ENCODE measurements around the gene RERE.
"Not testable (repeated sequence)": the region's sequence is repeated elsewhere in the genome, so short reads cannot be mapped to it uniquely, and the experiment has no call there.

Gene RERE

GRCh38 chr1:8812081-8812480 lies 5.4 kb downstream of the RERE start:
- no peak for DNase-seq (ENCODE audit: low read depth in 1 of 2, low spot score in 1 of 2)
- in situ Hi-C loops (cut with HindIII; ENCODE audit: low pct_unique_long_range_greater_than_20kb, low sequenced_read_pairs) = no loop called here
- TF ChIP-seq JUND (IDR thresholded peaks at IDR 0.05; ENCODE audit: low read depth) = no peak

- in situ Hi-C loops (cut with HindIII; ENCODE audit: low pct_unique_long_range_greater_than_20kb, low sequenced_read_pairs) = no loop called here
- no peak for DNase-seq (ENCODE audit: low read depth in 1 of 2, low spot score in 1 of 2)
- TF ChIP-seq JUND (IDR thresholded peaks at IDR 0.05; ENCODE audit: low read depth) = no peak
Observed at GRCh38 chr1:8810987-8811386, 6.5 kb downstream of the RERE start.

- DNase-seq (ENCODE audit: low read depth in 1 of 2, low spot score in 1 of 2) = no peak
- TF ChIP-seq JUND (IDR thresholded peaks at IDR 0.05; ENCODE audit: low read depth) = no peak
- in situ Hi-C loops (cut with HindIII; ENCODE audit: low pct_unique_long_range_greater_than_20kb, low sequenced_read_pairs) = no loop called here
Observed at GRCh38 chr1:8809342-8809736, 8.1 kb downstream of the RERE start.

- in situ Hi-C loops (cut with HindIII; ENCODE audit: low pct_unique_long_range_greater_than_20kb, low sequenced_read_pairs) = no loop called here
- TF ChIP-seq JUND (IDR thresholded peaks at IDR 0.05; ENCODE audit: low read depth) = no peak
- DNase-seq (ENCODE audit: low read depth in 1 of 2, low spot score in 1 of 2) = no peak
Observed at GRCh38 chr1:8807004-8807403, 10.4 kb downstream of the RERE start.

- in situ Hi-C loops (cut with HindIII; ENCODE audit: low pct_unique_long_range_greater_than_20kb, low sequenced_read_pairs) = no loop called here
- DNase-seq (ENCODE audit: low read depth in 1 of 2, low spot score in 1 of 2) = no peak
- no peak for TF ChIP-seq JUND (IDR thresholded peaks at IDR 0.05; ENCODE audit: low read depth)
Observed at GRCh38 chr1:8800416-8800815, 17.0 kb downstream of the RERE start.

GRCh38 chr1:8797216-8797615 lies 20.2 kb downstream of the RERE start:
- TF ChIP-seq JUND (IDR thresholded peaks at IDR 0.05; ENCODE audit: low read depth) = no peak
- no peak for DNase-seq (ENCODE audit: low read depth in 1 of 2, low spot score in 1 of 2)
- in situ Hi-C loops (cut with HindIII; ENCODE audit: low pct_unique_long_range_greater_than_20kb, low sequenced_read_pairs) = no loop called here

- no peak for TF ChIP-seq JUND (IDR thresholded peaks at IDR 0.05; ENCODE audit: low read depth)
- DNase-seq (ENCODE audit: low read depth in 1 of 2, low spot score in 1 of 2) = no peak
- in situ Hi-C loops (cut with HindIII; ENCODE audit: low pct_unique_long_range_greater_than_20kb, low sequenced_read_pairs) = no loop called here
Observed at GRCh38 chr1:8796812-8797211, 20.6 kb downstream of the RERE start.

- DNase-seq (ENCODE audit: low read depth in 1 of 2, low spot score in 1 of 2) = peak in 1 of 2 experiments; percentile 65
Observed at GRCh38 chr1:8794605-8795004, 22.8 kb downstream of the RERE start.

GRCh38 chr1:8791819-8792218 lies 25.6 kb downstream of the RERE start:
- DNase-seq (ENCODE audit: low read depth in 1 of 2, low spot score in 1 of 2) = no peak
- in situ Hi-C loops (cut with HindIII; ENCODE audit: low pct_unique_long_range_greater_than_20kb, low sequenced_read_pairs) = no loop called here

More at GRCh38 chr1:8794605-8795004, 22.8 kb downstream of the RERE start:
- no peak for TF ChIP-seq JUND (IDR thresholded peaks at IDR 0.05; ENCODE audit: low read depth)
- in situ Hi-C loops (cut with HindIII; ENCODE audit: low pct_unique_long_range_greater_than_20kb, low sequenced_read_pairs) = no loop called here

GRCh38 chr1:8790987-8791386 lies 26.5 kb downstream of the RERE start:
- in situ Hi-C loops (cut with HindIII; ENCODE audit: low pct_unique_long_range_greater_than_20kb, low sequenced_read_pairs) = no loop called here
- TF ChIP-seq JUND (IDR thresholded peaks at IDR 0.05; ENCODE audit: low read depth) = no peak
- no peak for DNase-seq (ENCODE audit: low read depth in 1 of 2, low spot score in 1 of 2)

More at GRCh38 chr1:8791819-8792218, 25.6 kb downstream of the RERE start:
- no peak for TF ChIP-seq JUND (IDR thresholded peaks at IDR 0.05; ENCODE audit: low read depth)

GRCh38 chr1:8790478-8790877 lies 27.0 kb downstream of the RERE start:
- in situ Hi-C loops (cut with HindIII; ENCODE audit: low pct_unique_long_range_greater_than_20kb, low sequenced_read_pairs) = no loop called here
- no peak for DNase-seq (ENCODE audit: low read depth in 1 of 2, low spot score in 1 of 2)

GRCh38 chr1:8789314-8790214 lies 27.9 kb downstream of the RERE start:
- no peak for TF ChIP-seq JUND (IDR thresholded peaks at IDR 0.05; ENCODE audit: low read depth)
- DNase-seq (ENCODE audit: low read depth in 1 of 2, low spot score in 1 of 2) = peak; percentile 31 to 96
- in situ Hi-C loops (cut with HindIII; ENCODE audit: low pct_unique_long_range_greater_than_20kb, low sequenced_read_pairs) = no loop called here

More at GRCh38 chr1:8790478-8790877, 27.0 kb downstream of the RERE start:
- TF ChIP-seq JUND (IDR thresholded peaks at IDR 0.05; ENCODE audit: low read depth) = no peak

GRCh38 chr1:8787218-8787617 lies 30.2 kb downstream of the RERE start:
- no peak for DNase-seq (ENCODE audit: low read depth in 1 of 2, low spot score in 1 of 2)
- in situ Hi-C loops (cut with HindIII; ENCODE audit: low pct_unique_long_range_greater_than_20kb, low sequenced_read_pairs) = no loop called here

GRCh38 chr1:8786204-8786603 lies 31.2 kb downstream of the RERE start:
- in situ Hi-C loops (cut with HindIII; ENCODE audit: low pct_unique_long_range_greater_than_20kb, low sequenced_read_pairs); DNase-seq (ENCODE audit: low read depth in 1 of 2, low spot score in 1 of 2): not testable (repeated sequence)

More at GRCh38 chr1:8787218-8787617, 30.2 kb downstream of the RERE start:
- TF ChIP-seq JUND (IDR thresholded peaks at IDR 0.05; ENCODE audit: low read depth) = no peak
